ENCODE measurements around the gene DHRS7C.
A peak's percentile ranks its signal among the peaks of the same experiment; 100 is the strongest.

The DHRS7C gene

DNA sequence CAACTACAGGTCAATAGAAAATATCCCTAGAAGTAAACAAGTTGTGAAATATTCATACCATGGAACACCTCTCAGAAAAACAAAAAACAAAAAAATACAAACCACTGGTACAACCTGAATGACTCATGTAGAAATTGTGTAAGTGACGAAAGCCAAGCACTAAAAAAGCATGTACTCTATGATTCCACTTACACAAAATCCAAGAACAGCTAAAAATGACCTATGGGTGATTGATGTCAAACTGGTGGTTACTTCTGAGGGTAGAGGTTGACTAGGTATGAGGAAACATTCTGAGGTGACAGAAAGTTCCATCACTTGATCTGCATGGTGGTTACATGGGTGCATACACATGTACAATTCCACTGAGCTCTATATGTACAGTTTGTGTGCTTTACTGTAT, 31.1 kb downstream of the DHRS7C start:
- DNase-seq: no peak

DNA sequence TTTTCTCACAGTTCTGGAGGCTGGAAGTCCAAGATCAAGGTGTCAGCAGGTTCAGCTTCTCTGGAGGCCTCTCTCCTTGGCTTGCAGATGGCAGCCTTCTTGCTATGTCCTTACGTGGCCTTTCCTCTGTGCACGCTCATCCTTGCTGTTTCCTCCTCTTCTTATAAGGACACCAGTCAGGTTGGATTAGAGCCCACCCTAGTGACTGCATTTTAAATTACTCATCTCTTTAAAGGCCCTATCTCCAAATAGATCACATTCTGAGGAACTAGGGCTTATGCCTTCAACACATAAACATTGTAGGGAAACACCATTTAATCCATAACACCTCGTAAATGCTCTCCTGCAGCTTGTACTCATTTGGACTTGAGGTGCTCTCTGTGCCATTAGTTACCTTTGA, 36.3 kb downstream of the DHRS7C start:
- DNase-seq: no peak

DNA sequence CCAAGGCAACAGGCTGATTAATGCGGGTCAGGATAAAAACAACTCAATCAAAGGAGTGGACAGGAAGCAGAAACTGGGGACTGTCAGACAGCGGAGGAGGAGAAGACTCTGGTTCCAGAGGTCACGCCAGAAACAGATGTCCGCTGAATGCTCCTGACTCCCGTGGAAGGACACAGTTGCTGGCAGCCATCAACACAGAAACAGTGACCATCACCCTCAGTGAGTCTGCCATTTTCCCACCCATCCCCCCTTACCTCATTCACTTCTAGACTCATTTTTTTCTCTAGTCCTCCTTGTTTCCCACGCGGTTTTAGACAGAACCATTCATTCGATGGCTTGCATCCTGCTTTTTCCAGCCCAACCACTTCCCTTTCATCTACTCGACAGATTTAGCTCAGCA, 40.9 kb downstream of the DHRS7C start:
- DNase-seq: no peak

DNA sequence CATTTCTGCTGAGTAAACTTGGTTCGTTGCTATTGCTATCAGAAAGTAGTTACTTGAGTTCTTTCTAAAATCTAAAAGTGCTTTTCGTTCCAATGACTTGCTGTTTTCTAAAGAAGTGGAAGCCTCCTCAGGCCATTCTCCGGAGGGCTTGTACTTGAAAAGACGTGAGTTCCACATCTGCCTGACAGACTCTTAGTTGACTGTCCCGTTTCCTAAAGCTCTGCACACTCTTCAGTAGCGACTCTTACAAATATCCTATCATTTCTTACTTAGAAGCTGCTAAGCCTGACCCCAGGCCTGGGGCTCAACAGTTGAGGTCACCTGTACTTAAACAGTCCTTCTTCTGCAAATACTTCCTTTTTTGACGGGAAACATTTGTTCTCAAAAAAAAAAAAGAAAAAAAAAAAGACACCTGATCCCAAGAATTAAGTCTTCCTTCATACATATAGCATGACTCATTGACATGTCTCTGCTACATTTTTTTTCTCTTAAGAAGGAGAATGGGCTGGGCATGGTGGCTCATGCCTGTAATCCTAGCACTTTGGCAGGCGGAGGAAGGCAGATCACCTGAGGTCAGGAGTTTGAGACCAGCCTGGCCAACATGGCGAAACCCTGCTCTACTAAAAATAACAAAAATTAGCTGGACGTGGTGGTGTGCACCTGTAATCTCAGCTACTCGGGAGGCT, 61.5 kb downstream of the DHRS7C start:
- DNase-seq: no peak

DNA sequence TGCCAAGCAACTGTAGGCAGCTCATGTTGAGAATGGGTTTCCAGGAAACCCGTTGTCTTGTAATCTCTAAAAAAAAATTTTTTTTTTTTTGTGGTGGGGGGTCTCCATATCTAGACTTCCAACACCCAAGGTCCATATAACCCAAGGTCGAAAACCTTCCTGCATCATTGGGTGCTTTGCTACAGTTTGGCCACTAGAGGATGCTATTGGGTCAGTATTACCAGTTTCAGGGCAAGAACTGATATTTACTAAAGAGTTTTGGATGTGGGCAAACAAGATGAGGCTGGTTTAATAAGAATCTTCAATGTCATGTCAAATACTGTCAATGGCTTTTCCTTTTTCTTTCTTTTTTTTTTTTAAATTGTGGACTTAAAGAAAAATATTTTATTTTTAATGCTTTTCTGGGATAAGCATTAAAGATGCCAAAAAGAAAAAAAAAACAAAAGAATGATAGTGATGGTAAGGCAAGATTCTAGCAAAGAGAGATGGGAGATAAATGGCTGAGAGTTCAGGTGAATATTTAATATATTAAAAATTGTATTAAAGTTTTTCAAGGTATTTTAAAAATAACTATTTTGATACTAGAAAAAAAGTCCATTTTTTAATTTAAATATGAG, 62.2 kb downstream of the DHRS7C start:
- DNase-seq: peak in 1 of 2 donors; percentile 39

DNA sequence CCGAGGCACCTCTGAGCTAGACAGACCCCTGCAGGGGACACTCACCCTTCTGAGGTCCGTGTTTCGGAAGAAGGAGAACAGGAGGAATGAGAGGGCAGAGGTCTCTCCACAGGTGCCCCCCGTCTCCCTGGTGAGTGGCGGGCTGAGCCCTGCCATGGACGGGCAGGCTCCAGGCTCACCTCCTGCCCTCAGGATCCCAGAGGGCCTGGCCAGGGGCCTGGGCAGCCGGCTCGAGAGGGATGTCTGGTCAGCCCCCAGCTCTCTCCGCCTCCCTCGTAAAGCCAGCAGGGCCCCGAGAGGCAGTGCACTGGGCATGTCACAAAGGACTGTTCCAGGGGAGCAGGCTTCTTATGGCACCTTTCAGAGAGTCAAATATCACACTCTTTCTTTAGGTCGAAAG, 62.8 kb downstream of the DHRS7C start:
- no peak for DNase-seq

DNA sequence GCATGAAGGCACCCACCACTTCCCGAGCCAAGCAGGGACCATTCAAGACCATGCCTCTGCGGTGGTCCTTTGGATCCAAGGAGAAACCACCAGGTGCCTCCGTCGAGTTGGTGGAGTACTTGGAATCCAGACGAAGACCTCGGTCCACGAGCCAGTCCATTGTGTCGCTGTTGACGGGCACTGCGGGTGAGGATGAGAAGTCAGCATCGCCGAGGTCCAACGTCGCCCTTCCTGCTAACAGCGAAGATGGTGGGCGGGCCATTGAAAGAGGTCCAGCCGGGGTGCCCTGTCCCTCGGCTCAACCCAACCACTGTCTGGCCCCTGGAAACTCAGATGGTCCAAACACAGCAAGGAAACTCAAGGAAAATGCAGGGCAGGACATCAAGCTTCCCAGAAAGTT, 63.4 kb downstream of the DHRS7C start:
- no peak for DNase-seq

DNA sequence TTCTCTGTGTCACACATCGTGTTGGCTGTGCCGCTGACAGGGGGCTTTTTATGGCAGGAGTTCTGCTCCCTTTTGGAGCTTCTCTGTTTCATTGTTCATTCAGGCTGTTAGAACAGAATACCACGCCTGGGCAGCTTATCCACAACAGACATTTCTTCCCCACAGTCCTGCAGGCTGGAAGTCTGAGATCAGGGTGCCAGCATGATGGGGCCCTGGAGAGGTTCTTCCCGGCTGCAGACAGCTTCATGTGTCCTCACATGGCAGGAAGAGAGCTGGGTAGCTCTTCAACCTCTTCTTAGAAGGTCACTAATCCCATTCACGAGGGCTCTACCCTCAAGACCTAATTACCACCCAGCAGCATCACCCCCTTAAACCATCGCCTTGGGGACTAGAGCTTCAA, 65.1 kb downstream of the DHRS7C start:
- DNase-seq: no peak

DNA sequence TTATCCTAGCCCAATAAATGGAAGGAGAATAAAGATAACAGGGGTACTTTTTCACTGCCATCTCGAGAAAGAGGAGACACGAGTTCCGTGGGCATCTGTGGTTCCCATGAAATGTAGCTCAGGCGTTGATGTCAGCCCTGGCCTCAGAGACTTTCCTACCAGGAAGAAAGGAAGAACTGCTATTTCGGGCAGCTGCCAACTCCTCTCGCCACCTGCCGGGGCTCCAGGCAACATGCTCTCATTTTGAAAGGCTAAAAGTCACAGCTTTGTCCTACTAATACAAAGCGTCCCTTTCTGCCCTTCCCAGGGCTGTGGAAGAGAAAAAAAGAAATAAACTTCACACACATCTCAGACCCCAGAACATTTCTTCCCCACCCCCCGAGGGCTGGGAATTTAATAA, 65.8 kb downstream of the DHRS7C start:
- no peak for DNase-seq

Data from CD4-positive, alpha-beta T cell treated with Interleukin-4 for 1 hour (primary cell).